GM18511 (cell line): ENCODE measurements around the gene C19orf85.
"Not testable (repeated sequence)": the region's sequence is repeated elsewhere in the genome, so short reads cannot be mapped to it uniquely, and the experiment has no call there.

Experiments
- ATAC-seq: cut with Tn5 transposase; IDR thresholded peaks from one replicate; pipeline ENCODE4 v1.9.1; 2021; ENCODE audit warnings: mild to moderate bottlenecking, moderate library complexity; ENCODE audit not compliant: unreplicated experiment

Gene C19orf85

GRCh38 chr19:55442372-55442961, 22.1 kb downstream of the C19orf85 start:
- ATAC-seq: no peak

DNA sequence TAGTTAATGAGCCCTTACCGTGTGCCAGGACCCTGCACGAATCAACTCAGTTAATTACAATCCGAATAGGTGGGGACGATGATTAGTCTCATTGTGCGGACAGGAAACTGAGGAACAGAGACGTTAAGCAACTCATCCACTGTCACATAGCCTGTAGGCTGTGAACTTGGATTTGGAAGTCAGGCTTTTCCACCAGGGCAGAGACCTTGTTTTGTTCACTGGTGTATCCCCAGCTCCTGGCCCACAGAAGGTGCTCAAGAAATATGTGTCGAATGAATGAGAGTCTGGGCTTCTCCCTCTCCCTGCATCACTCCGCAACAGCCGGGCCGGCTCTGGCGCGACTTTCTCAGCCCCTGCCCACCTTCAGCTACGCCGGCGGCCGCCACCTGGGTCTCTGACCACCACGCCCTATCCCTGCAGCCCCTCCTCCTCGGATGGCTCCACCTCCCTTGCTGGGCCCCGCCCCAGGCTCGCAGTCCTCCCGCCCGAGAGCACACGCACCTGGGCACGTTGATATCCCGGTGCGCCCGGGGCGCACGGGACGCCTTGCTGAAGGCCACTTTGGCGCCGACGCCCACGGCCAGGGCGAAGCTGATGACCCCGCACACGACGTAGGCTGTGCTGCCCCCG, 22.7 kb downstream of the C19orf85 start:
- no peak for ATAC-seq

- no peak for ATAC-seq
Measured at GRCh38 chr19:55441319-55441691, 23.2 kb downstream of the C19orf85 start.

DNA sequence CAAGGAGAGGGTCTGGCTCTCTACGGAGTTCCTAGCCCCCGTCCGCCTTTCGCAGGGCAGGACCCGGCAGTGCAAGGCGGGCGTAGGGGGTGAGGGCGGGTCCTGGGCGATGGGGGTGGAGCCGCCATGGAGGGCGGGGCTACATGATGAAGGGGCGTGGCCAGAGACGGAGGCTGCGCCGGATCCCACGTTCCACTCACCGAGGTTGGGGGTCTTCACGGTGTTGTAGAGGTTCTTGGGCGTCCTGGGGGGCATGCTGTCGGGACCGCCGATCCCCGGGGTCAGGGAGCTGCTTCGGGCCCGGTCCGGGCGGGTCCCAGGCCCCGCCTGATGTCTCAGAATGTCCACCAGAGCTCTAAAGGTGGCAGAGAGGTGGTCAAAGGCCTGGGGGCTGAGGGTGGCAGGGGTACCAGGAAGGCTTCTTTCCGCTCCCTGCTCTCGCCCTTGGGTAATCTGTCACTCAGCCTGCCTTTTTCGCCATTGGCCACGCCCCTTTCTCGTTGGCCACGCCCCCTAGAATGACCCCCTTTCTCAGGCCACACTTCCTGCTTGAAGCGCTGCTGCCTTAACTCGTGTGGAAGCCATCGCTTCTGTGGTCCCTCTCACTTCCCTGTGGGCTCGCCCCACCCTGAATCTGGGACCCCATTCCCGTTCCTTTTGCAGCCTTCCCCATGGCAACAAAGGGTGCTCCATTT, 24.0 kb downstream of the C19orf85 start:
- no peak for ATAC-seq

DNA sequence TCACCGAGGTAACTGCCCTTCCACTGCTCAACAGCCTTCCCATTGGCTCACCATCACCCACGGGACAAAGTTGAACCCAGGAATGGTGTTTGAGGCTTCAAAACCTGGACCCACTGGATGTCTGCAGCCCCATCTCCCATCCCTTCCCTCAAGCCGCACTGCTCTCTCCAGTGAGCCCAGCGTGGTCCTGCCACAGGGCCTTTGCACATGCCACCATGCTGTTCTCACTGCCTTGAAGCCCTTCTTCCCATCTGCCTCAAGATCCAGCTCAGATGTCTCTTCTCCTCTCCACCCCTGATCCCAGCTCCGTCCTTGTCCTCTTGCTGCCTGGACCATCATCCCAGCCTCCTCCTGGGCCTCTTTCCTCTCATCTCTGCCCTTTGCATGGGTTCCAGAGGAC, 25.5 kb downstream of the C19orf85 start:
- no peak for ATAC-seq

DNA sequence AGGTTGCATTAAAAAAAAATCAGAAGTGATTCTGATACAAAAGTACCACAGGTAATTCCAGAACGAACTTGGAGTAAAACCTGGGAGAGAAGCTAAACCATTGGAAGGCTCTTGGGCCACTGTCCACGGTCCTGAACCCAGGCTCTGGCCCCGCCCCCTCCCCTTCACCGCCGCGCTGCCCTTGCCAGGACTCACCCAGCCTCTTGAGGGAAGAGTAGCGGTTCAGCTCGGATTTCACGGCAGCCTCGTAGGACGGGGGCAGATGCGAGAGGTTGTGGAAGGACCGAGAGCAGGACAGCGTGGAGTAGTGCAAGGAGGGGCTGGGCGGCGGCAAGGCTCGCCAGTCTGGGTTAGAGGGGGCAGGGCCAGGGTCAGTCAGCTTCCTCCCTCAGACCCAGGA, 27.1 kb downstream of the C19orf85 start:
- no peak for ATAC-seq

GRCh38 chr19:55436847-55437246, 27.7 kb downstream of the C19orf85 start:
- ATAC-seq: no peak

DNA sequence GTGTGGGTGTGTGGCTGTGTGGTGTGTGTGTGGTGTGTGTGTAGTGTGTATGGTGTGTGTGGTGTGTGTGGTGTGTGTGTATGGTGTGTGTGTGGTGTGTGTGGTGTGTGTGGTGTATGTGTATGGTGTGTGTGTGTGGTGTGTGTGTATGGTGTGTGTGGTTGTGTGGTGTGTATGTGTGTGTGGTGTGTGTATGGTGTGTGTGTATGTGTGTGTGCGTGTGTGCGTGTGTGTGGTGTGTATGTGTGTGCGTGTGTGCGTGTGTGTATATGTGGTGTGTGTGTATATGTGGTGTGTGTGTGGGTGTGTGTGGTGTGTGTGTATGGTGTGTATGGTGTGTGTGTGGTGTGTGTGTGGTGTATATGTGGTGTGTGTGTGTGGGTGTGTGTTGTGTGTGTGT, 29.5 kb downstream of the C19orf85 start:
- ATAC-seq: no peak

GRCh38 chr19:55434356-55434919, 30.1 kb downstream of the C19orf85 start:
- no peak for ATAC-seq

DNA sequence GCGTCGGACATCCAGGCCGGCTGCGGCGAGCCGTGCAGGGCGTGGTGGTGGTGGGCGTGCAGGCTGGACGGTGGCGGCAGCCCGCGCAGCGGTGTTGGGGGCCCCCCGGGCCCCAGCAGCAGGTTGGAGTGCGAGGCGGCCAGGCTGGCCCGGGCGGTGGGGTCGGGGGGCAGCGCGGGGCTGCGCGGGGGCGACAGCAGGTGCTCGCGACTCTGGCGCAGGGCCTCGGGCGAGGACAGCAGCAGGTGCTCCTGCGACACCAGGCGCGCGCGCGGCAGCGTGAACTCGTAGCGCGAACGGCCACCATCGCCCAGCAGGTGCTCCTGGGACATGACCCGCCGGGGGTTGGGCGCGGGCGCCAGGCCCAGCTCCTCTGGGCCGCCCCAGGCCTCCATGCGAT, 31.3 kb downstream of the C19orf85 start:
- no peak for ATAC-seq

- no peak for ATAC-seq
Measured at GRCh38 chr19:55432241-55432959, 32.2 kb downstream of the C19orf85 start.

DNA sequence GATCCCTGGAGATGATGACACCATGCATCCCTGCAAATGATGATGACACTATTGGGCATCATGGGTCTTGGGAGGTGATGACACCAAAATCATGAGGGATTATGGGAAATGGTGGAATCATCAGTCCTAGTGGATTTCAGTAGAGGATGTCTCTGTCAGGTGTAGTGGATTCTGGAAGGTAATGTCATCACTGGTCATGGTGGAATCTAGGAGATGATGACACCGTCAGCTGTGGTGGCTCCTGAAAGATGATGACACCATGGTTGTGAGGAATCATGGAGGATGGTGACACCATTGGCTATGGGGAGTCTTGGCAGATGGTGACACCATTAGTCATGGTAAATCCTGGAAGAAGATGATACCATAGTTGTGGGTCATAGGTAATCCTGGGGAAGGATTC, 33.4 kb downstream of the C19orf85 start:
- no peak for ATAC-seq

GRCh38 chr19:55426042-55426441, 38.5 kb downstream of the C19orf85 start:
- ATAC-seq: no peak

- ATAC-seq: no peak
Measured at GRCh38 chr19:55424518-55424917, 40.0 kb downstream of the C19orf85 start.

DNA sequence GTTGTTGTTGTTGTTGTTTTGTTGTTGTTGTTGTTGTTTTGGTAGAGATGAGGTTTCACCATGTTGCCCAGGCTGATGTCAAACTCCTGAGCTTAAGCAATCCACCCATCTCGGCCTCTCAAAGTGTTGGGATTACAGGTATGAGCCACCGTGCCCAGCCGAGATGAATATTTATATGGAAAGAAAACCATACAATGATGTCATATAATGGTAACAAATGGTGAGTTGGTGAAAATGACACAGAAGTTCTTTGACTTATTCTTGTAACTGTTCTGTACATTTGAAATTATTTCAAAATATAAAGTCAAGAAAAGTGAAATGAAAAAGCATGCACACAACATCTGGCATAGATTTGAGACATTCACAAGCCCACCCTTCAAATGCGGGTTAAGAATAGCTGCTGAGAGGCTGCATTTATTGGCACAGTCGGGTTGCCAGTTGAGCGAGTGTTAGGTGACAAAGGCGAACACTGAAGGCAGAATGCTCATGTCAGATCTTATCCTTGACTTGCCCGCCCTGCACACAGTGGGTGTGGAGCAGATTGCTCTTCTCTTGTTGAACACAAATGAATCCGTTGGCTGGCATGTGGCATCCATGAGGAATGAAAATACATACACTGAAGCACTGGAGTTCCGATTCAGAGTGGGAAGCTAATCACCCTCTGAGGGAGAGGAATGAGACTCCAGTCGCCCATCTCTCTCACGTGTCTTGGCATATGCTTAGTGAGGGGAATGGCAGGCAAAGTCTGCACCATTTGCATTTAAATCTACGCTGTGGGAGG, 41.1 kb downstream of the C19orf85 start:
- no peak for ATAC-seq

GRCh38 chr19:55421281-55421680, 43.3 kb downstream of the C19orf85 start:
- not testable (repeated sequence) for ATAC-seq

DNA sequence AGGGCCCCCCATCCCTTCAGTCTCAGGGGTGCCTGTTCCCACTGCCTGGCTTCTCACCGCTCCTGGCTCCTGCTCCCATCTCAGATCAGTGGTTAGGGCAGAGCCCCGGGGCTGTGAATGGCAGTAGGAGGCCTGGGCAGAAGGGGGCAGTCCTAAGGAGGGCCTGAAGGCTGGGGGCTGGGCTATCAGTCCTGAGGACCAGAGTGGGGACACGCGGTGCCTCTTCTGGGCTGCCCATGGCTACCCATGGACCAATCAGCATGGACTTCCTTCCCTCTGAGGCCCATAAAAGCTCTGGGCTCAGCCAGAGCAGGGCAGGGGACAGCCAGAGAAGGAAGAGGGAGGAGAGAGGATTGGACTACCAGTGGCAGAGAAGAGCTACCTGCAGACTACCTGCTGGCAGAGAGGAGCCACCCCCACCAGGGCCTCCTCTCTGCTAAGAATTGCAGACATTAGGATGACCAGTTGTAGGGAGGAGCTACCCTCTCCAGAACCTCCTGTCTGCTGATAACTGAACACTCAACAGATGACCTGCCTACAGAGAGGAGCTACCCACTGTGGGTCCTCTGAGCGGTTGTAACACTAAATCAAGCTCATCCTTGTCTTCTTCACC, 44.8 kb downstream of the C19orf85 start:
- ATAC-seq: no peak

DNA sequence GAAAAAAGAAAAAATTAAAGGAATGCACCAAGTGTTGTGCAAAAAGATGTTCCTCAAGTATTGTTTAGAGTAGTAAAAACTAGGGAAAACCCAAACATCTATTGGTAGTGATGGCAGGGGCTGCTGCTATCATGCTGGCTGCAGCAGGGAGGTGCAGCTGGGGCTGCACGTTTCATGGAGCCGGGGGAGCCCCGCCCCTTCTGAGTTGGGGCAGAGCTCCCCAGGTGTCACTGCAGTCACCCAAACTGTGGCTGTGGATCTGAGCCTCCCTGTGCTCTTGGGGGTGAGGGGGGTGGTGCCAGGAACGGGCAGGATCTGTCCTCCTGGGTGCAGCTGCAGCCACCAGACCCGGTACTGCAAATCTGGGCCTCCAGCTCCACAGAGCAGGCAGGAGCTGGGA, 45.4 kb downstream of the C19orf85 start:
- ATAC-seq: no peak

- no peak for ATAC-seq
Measured at GRCh38 chr19:55418185-55418584, 46.4 kb downstream of the C19orf85 start.
